ENCODE data around the gene AKAP7.

- TF ChIP-seq CTCF (IDR thresholded peaks at IDR 0.05; ENCODE audit: insufficient read depth, low read length, poor library complexity, severe bottlenecking), result no peak
- TF ChIP-seq EZH2phosphoT487 (conservative IDR thresholded peaks at IDR 0.05; ENCODE audit: low read length), result no peak
Measured at GRCh38 chr6:131281471-131282270, 146.4 kb downstream of the AKAP7 start.

Data from SU-DHL-6 (cell line).